ENCODE measurements around the gene HLA-DOA.
A peak's percentile ranks its signal among the peaks of the same experiment; 100 is the strongest.

The HLA-DOA gene

GRCh38 chr6:32968867-32969684 lies 40.3 kb downstream of the HLA-DOA start:
- H3K27ac ChIP-seq = peak overlapping the region; percentile 100

GRCh38 chr6:32968093-32968866 lies 41.1 kb downstream of the HLA-DOA start, which contains the start of gene BRD2:
Gene BRD2 (plus strand): TSS chr6:32968594. CDS start chr6:32972899, 4,305 bp downstream.
- H3K27ac ChIP-seq = peak within 1 kb of the TSS; percentile 100
- peak; percentile 74 for DNase-seq (ENCODE audit: low read depth, low spot score)

More at GRCh38 chr6:32968867-32969684, 40.3 kb downstream of the HLA-DOA start:
- peak; percentile 52 for DNase-seq (ENCODE audit: low read depth, low spot score)

DNA sequence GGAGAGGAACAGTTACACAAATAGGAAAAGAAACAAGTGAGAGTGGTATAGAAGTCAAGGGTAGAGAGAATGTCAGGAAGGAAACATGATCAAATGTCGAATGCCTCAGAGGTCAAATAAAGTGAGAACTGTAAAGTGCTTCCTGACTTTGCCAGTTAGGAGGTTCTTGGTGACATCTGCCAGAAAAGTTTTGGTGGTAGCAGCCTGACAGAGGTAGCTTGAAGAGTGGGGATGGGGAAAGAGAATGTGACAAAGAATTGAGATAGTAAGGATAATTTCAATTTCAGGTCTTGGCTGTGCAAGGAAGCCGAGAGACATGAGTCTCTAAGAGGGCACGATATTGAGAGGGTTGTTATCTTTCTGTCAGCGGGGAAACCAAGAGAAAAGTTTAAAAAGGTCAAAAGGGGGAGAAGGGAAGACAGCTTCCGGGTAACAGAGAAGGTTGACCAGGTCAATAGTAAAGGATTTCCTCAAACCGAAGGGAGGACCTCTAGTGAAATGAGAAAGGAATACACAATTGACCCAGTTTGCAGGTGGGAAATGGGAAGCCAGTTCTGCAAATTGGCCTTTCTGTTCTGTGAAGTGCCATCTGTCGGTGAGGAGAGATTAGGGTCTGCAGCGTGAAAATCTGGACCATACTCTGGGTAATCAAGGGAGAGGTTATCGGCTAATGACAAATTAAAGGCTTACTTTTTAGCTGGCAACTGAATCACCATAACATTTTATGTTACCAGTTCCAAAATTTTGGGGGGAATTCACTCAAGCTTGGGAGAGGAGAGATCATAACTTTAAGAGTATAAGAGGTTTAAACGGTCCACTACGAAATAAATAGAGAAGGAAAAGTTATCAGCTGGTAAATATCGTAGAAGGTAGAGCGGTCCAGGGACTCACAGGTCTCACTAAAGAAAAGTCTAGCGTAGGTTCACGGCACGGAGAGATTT lies 42.0 kb downstream of the HLA-DOA start:
- DNase-seq (ENCODE audit: low read depth, low spot score) = no peak
- peak overlapping the region; percentile 100 for H3K27ac ChIP-seq

DNA sequence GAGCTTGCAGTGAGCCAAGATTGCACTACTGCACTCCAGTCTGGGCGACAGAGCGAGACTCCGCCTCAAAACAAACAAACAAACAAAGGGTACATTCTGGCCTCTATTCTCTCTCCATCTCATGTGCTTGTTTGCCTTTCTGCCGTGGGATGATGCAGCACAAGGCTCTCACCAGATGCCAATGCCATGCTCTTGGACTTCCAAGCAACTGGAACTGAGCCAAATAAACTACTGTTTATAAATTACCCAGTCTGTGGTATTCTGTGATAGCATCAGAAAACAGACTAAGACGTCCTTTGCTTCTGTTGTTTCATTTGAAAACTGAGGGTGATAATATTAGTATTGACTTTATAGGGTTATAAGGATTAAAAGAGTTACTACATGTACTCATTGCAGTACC lies 44.6 kb downstream of the HLA-DOA start:
- no peak overlapping the region for H3K27ac ChIP-seq
- DNase-seq (ENCODE audit: low read depth, low spot score) = no peak

GRCh38 chr6:32963866-32964265 lies 45.5 kb downstream of the HLA-DOA start:
- H3K27ac ChIP-seq = no peak overlapping the region
- no peak for DNase-seq (ENCODE audit: low read depth, low spot score)

DNA sequence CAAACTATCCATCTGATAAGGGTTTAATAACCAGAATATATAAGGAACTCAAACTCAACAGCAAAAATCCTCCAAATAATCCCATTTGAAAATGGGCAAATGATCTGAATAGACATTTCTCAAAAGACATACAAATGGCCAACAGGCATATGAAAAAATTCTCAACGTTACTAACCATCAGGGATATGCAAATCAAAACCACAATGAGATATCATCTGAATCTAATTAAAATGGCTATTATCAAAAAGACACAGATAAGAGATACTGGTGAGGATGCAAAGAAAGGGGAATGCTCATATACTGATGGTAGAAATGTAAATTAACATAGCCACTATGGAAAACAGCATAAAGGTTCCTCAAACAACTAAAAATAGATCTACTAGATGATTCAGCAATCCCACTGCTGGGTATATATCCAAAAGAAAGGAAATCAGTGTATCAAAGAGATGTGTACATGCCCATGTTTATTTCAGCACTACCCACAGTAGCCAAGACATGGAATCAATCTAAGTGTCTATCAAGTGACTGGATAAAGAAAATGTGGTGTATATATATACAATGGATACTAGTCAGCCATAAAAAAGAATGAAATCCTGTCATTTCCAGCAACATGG lies 47.1 kb downstream of the HLA-DOA start:
- H3K27ac ChIP-seq = no peak overlapping the region
- DNase-seq (ENCODE audit: low read depth, low spot score) = no peak

DNA sequence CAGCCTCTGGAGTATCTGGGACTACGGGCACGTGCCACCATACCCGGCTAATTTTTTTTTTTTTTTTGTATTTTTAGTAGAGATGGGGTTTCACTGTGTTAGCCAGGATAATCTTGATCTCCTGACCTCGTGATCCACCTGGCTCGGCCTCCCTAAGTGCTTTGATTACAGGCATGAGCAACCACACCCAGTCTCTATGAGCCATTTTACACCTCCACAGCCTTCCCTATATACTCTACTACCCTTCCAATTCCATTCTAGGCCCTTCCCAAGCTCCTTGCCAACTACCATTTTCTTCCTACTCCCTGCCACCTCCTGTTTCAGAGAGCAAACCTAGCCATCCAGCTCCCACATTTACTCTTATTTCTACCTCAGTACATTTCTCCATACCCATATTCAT lies 48.8 kb downstream of the HLA-DOA start:
- no peak overlapping the region for H3K27ac ChIP-seq
- DNase-seq (ENCODE audit: low read depth, low spot score) = no peak

GRCh38 chr6:32956176-32956575 lies 53.2 kb downstream of the HLA-DOA start:
- no peak overlapping the region for H3K27ac ChIP-seq
- no peak for DNase-seq (ENCODE audit: low read depth, low spot score)

DNA sequence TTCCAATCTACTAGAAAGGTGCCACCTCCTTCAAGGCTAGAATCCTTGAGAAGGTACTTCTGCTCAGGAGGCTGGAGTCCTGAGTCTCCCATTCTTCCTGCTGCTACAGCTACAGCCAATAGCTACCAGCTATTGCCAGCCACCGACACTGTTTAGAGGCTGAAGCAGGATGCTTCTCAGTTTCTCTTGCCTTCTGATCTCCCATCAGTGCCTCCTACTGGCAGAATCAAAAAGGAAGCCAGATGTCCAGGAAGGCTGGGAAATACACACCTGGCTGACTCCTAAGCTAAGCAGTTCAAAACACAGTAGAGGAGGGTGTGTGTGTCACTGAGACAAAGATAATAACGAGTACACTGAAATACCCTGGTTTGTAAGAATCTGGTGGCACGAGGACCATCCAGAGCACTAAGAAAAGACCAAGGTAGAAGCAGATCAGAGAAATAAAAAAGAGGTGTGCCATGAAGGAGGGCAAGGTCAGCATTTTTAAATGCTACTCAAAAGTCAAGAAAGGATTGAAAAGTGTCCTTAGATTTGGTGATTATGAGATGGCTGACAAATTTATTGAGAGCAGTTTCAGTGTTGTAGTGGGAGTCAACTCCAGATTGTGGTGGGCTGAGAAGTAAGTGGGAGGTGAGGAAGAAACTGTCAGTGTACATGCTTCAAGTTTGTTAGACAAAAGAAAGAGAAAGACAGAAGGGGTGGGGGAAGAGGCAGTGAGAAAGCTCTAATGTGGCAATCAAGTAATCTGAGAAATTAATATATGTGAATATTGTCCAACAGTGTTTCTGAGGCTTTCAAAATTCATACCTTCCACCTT lies 54.2 kb downstream of the HLA-DOA start:
- no peak for DNase-seq (ENCODE audit: low read depth, low spot score)
- no peak overlapping the region for H3K27ac ChIP-seq

DNA sequence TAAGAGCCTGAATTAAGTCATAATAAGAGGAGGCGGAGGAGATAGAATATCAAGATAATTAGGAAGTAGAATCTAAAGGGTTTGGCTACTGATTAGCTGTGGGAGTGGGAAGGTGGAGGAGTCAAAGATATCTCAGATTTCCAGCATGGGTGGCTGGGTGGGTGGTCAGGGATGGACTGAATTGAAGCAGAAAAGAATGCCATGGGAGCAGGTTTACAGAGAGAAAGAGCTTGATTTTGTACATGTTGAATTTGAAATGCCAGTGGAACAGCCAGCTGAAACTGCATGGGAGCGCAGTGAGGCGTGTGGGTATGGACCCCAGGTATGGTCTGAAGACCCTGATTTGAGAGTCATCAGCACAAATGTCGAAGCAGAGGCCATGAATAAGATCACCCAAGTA lies 55.1 kb downstream of the HLA-DOA start:
- DNase-seq (ENCODE audit: low read depth, low spot score) = no peak

More for the DNA sequence above, 55.1 kb downstream of the HLA-DOA start:
- no peak overlapping the region for H3K27ac ChIP-seq

All from epithelial cell of prostate (primary cell).